ENCODE measurements around the gene DDX59.

- TF ChIP-seq NKRF (conservative IDR thresholded peaks at IDR 0.05) (0 out of 2 replicates have a peak, but pooled peaks have one; percentile 15), CTCF (IDR thresholded peaks at IDR 0.05 in 2 of 3, conservative IDR thresholded peaks at IDR 0.05 in 1 of 3; ENCODE audit: control insufficient read depth in 2 of 3, extremely low read depth in 1 of 3, insufficient read depth in 1 of 3, low read depth in 3 of 3, low read length in 3 of 3) (no peak), TCF3 (IDR thresholded peaks at IDR 0.05; ENCODE audit: borderline replicate concordance, insufficient read depth, low read depth, low read length) (no peak), CREB1 (IDR thresholded peaks at IDR 0.05; ENCODE audit: low read depth) (no peak), CEBPB (IDR thresholded peaks at IDR 0.05; ENCODE audit: borderline replicate concordance in 1 of 2, low read depth in 2 of 2, low read length in 2 of 2) (no peak), EZH2 (IDR thresholded peaks at IDR 0.05; ENCODE audit: borderline replicate concordance, control insufficient read depth, low read depth, low read length) (no peak), RELA (IDR thresholded peaks at IDR 0.05; ENCODE audit: borderline replicate concordance, partially characterized antibody) (peak; percentile 68), RAD21 (IDR thresholded peaks at IDR 0.05; ENCODE audit: insufficient read depth, low read depth, low read length) (no peak), YY1 (IDR thresholded peaks at IDR 0.05; ENCODE audit: low read depth, low read length) (no peak)
These were observed 42.0 kb downstream of the DDX59 start for GRCh38 chr1:200627575-200628222.

Measured in GM12878 (cell line).